HG02798 (cell line): ENCODE data around the gene HSD17B10.
"Not testable (repeated sequence)": the region's sequence is repeated elsewhere in the genome, so short reads cannot be mapped to it uniquely, and the experiment has no call there.

ENCODE experiments used
- ATAC-seq: cut with Tn5 transposase; IDR thresholded peaks from one replicate; pipeline ENCODE4 v1.9.1; 2021; ENCODE audit warnings: mild to moderate bottlenecking; ENCODE audit not compliant: unreplicated experiment, poor library complexity

Gene HSD17B10

DNA sequence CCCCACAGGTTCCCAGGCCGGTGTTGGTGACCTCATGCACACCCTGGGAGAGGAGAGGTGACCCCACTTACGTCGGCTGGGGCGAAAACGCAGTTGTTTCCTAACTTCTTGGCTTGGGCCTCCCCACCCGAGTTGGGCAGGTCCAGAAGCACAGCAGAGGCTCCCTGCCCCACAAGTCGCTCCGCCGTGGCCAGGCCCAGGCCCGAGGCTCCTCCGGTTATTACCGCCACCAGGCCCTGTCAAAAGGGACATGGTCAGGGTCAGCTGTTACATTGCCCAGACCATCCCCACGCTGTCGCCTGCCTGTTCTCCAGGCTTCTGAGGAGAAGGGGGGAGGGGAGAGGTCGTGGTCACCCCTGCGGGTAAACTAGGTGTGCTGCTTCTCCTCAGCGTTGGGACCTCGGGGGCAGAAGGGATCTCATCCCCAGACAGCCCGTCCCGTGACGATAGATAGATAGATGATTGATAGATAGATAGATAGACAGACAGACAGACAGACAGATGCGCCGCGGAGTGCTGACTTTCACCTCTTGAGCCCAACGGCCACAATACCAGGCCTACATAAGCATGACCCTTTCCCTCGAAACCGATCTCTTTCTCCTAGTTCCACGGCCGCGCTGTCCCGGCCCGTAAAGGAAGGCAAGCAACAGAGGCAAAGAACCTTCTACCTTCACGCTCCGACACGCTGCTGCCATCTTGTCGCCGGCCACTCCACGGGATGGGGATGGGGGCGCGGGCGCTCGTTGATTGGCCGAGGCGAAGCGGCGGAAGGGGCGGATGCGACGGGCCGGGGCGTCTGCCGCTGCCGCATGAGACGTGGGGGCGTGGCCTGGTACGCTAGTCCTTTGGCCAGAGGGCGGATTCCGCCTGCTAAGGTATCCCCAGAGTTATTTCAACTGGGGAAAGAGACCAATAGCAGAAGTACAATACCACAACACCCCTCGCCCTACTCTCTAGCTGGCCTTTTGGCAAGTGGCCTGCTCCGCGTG, at the start of gene HSD17B10:
HSD17B10 (minus strand) TSS at position 720 of the 989 bp plus-strand sequence; CDS start at position 695, 25 bp downstream.
- peak; percentile 98 for ATAC-seq

DNA sequence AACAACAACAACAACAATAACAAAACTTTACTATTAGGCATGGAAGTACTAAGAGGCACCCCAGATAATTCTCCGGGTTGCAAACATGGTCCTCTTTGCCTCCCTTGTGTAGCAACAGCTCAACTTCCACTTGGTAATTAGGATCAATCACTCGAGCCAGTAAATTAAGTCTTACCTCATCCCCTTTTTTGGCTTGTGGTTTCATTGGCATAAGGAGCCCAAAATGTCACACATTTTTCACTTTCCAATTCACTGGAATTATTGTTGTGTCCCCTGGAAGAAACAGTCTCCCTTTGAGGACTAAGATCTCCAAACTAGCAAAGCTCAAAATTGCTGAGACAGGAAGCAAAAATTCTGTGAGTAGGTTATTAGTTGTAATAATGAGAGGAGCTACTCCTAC, 49.2 kb upstream of the HSD17B10 start:
- no peak for ATAC-seq

DNA sequence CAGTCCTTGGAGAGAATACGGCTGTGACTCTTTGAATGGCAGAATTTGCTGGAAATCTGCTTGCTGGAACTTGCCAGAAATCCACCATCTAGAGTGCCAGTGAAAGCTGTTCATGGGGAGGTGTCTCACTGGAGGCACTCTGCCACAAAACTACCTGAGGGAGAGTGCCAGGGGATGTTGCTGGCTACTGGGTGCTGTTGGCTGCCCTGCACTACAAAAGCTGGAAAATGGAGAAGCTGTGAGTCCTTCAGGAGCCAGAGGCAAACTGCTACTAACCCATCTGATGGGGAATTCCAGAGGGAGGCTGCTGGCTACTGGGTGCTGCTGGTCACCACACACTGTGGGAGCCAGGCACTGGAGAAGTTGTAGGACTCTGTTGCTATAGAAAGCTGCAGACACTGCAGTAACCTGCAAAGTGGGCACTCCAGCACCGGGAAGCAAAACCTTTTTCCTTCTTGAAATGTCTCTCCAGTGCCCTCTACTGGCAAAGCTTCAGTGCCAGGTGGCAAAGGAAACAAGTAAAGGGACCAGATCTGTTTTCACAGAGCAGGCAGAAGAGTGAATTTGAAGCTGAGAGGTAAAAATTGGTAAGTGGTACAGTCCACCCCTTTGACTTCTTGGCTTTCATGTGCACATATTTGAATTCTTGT, 47.8 kb upstream of the HSD17B10 start:
- ATAC-seq: no peak

DNA sequence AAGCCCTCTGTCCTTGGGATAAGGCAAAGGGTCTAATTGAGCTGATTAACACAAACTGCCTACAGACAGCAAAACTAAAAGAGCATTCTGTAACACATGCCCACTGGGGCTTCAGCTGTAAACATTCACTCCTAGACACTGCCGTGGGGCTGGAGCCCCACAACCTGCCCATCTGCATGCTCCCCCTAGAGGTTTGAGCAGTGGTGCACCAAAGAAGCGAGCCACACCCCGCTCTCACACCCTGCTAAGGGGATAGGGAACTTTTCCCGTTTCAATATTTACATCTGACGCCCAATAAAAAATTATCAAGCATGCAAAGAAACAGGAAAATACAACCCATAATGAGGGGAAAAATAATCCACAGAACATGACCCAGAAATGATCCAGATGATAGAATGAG, 46.9 kb upstream of the HSD17B10 start:
- no peak for ATAC-seq

DNA sequence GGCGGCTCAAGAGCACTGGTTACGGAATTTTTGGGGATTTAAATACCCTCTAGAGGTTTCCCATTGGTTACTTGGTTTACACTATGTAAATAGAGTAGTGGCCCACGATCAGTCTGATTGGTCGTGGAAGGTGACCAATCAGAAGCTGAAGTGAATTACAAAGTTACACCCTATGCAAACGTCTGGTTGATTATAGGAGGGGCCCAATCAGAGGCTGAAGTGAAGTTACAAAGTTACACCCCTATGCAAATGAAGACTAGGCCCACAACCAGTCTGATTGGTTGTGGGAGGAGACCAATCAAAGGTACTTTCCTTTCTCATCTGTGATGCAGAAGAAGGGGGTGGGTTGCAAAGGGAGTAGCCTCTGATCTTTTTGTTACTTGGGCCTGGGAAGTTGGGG, 45.1 kb upstream of the HSD17B10 start:
- ATAC-seq: no peak

DNA sequence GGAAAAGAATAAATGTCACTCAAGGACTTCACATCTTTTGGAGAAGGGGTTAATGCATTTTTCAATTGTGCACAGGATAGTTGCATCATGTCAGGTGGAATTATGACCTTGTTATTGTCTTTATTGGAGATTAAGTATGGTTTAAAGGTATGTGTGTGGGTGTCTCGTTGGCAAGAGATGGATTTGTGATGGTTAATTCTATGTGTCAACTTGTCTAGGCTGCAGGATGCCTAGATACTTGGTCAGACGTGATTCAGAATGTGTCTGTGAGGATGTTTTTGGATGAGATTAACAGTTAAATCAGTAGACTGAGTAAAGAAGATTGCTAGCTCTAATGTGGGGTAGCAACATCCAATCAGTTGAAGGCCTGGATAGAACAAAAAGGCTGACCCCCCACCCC, 42.2 kb upstream of the HSD17B10 start:
- no peak for ATAC-seq

DNA sequence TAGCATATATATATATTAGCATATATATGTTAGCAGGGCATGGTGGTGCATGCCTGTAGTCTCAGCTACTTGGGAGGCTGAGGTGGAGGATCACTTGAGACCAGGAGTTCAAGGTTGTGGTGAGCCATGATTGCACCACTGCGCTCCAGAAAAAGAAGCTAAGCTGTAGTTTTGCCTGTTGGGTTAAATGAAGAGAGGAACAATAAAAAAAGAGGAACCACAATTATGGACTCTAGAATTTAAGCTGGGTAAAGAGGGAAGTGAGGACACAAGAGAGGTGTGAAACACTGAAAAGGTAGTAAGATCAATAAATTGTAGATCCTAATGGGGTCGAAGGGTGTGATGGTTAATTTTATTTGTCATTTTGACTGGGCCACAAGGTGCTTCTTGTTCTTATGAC, 40.5 kb upstream of the HSD17B10 start:
- no peak for ATAC-seq

DNA sequence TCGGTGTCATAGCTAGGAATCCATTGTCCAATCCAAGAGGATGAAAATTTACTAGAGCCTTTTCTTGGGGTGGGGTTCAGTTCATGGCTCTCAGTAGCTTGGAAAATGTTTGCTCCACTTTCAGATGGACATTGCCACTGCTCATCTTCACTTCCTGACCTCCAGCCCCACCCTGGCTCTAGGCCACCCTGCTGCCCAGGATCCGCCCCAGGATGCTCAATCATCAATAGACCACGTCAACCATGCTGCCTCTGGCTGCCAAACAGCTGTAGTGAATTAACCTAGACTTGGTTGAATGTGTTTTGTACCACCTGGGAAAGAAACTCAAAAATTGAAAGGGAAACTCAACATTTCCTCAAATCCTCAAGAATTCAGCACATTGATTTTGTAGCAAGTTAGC, 37.2 kb upstream of the HSD17B10 start:
- no peak for ATAC-seq

DNA sequence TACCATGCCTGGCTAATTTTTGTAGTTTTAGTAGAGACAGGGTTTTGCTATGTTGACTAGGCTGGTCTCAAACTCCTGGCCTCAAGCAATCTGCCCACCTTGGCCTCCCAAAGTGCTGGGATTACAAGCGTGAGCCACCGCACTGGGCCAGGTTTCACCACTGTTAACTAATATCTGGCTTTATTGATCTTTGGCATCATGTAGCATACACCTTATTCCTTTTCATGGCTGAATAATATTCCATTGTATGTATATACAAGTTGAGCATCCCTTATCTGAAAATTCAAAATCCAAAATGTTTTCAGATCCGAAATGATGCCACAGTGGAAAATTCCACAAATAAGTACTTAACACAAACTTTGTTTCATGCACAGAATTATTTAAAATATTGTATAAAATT, 34.5 kb upstream of the HSD17B10 start:
- not testable (repeated sequence) for ATAC-seq

DNA sequence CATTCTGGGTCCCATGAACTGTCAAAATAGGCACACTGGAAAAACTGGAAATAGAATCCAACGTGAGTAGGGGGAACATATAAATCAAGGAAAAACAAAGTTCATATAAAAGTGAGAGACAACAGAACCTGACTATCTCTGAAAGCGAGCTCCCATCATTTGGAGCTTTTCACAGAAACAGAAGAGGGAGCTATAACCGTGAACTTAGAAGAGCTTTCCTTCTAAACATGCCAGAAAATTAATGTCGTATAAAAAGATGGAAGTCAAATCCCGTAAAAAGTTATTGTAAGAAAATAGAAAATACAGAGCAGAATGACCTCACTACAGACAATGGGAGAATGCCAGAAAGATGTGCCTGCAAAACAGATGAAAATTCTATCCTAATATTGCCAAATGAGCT, 23.9 kb upstream of the HSD17B10 start:
- ATAC-seq: no peak

DNA sequence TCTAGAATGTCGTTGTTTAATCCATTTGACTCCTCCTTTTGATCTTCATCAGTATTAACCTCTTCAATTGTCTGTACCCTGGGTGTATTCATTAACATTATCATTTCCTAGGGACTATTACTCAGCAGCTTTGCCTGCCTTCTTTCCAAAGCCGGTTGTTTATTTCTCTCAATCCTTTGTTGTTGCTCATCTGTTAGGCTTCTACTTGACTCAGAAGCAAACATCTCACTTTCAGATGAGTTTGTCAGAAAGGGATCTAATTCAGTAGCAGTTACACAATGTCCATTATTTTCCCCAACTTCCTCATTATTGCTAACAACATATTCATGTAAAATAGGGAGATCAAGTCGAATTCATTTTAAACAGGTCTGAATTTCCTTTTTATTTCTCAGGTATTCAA, 22.1 kb upstream of the HSD17B10 start:
- no peak for ATAC-seq

DNA sequence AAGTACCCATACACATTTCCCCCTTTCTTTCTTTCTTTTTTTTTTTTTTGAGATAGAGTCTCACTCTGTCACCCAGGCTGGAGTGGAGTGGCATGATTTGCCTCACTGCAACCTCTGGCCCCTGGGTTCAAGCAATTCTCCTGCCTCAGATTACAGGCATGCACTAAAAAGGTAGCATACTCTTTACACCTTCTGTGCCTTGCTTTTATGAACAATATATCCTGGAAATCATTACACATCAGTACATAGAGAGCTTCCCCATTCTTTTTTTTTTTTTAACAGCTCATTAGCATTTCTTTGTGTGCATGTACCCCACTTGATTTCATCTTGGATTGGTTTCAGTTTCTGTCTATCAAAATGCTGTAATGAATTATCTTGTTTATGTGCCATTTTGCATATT, 18.6 kb upstream of the HSD17B10 start:
- no peak for ATAC-seq

DNA sequence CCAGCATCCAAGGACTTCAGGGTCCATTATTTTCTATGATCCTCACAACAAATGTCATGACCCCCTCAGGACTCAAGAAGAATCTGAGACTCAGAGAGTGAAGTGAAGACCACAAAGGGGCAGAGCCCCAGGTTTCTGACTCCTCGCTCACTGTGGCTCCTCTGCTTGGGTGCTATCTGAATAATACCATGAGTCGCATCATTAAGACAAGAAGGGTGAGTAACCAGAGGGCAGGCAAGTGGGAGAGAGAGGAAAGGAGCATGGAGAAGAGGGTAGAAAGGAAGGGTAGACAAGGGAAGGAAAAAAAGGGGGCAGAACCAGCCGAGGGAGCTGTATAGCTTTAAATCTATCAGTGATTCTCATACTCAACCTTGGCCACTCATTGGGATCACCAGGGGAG, 15.5 kb upstream of the HSD17B10 start:
- no peak for ATAC-seq

DNA sequence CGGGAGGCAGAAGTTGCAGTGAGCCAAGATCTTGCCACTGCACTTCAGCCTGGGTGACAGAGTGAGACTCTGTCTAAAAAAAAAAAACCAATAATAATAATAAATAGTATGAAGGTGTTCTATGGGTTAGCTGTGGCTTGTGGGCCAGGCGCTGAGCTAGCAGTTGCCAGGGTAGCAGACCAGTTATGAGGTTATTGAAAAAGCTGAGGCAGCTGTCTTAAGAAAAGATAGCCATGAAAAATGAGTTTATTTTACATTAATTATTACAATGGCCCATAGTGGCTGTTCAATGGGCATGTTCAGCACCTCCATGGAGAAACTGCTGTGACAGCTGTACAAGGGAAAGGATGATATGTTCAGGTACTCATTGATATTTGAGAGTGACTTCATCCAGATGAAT, 13.3 kb upstream of the HSD17B10 start:
- no peak for ATAC-seq

DNA sequence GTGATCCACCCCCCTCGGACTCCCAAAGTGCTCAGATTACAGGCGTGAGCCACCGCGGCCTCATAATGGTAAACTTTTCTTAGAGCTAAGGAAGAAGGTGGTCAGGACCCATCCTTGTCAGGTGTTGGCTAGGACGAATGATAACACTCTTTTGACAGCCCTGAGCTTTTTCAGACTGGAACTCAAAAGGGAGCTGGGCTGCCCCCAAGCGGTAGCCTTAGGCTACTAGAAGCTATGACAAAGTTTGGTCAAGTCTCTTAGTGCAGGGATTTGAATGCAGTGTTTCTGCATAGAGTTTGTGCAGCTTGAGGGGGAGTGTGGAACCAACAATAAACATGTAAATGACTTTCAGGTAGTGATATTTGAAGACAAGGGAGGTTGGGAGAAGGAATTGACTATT, 11.8 kb upstream of the HSD17B10 start:
- no peak for ATAC-seq

DNA sequence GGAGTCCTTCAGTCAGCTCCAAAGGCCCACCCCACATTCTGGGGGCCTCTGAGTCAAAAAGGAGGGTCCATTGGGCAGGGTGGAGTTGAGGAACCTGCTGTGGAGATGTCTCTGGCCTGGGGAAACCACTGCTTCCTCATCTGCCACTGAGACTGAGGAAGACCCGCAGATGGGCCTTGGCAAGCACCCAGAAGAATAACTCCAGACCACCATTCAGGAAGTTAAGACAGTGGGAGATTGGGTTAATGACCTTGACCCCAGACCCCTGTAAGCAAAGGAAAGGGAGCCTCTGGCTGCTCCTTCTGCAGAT, 8.1 kb upstream of the HSD17B10 start:
- ATAC-seq: no peak

DNA sequence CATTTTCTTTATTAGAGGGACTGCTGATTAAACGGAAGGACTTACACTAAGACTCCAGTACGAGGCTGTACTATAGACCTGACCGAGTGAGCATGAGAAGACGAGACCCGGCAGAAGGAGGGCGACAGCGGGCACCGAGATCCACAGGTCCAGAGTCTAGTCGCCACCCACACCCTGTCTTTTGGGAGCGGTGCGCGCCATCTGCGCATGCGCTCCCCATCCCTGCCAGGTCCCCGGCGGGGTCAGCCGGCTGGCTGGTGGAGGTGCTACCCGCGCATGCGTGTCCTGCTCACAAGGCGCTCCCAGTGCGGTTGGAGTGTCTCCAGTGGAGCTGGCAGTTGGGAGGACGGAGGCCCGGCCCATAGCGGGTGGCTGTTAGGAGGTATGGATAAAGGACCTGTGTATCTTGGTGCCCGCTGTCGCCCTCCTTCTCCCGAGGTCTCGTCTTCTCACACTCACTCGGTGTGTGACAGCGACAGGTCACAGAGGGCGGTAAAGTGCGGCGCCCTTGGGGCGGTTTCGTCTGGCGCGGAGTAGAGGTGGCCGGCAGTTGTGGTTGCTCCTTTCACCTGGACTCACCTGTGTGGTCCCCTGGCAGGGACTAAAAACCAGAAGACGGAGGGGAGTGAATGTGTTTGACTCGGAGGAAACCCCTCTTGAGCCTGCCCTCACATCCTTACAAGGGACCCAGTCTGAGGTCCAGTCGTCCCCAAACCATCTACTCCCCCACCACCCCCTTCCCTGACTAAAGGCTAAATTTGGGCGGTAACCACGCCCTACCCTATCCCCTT, 7.6 kb upstream of the HSD17B10 start:
- ATAC-seq: peak; percentile 82

DNA sequence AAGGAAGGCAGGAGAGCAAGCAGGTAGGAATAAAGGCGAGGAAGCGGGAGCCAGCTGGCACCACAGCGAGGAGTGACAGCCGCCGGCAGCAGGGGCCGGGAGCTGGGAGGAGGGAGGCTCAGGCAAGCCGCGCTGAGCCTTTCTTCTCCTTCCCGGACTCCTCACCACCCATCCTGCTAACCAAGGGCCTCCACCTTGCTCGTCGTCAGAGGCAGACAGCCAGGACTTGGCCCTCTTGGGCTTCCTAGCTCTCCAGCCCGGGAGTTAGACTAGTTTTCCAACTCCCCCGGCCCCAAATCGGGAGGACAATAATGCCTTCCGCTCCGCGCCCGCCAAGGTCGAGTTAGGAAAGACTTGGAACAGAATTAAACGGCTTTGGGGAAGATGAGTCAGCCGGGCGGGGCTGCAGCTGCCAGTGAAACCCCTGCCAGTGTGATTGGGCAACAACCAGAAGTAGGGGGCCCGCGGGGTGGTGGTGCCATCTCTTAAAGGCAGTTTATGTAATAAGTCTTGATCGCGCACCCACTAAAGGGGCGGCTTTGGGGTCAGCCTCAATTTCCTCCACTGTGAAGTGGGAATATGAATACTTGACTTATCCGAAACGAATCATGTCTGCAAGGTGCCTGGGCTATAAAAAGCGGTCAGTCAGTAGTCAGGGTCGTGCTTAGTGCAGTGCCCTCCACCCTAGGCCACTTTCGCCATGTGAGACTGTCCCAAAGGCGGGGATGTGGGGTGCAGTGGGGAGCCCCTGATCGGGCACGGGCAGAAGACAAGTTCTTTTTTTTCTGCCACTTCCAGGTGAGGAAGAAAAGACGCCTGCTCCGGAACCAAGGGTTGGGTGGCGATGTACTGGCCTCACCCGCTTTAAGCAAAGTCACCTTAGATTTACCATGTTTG, 6.7 kb upstream of the HSD17B10 start:
- ATAC-seq: no peak

DNA sequence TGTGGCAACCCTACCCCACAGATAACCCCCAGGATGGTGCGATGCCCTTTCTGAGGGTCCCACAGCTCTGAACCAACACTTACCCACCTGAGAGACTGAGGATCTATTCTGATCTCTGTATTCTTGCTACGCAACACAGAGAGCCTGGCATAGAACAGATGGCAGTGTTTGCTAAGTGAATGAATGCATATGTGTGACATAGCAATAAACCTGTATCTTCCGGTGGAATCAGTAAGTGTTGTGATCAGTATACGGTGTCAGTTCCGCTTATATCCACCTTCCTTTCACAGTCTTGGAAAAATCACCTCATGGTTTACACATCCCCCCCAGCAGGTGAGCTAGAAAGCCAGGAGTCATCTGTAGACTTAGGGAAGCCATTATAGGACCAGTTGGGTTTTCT, 5.9 kb upstream of the HSD17B10 start:
- no peak for ATAC-seq

DNA sequence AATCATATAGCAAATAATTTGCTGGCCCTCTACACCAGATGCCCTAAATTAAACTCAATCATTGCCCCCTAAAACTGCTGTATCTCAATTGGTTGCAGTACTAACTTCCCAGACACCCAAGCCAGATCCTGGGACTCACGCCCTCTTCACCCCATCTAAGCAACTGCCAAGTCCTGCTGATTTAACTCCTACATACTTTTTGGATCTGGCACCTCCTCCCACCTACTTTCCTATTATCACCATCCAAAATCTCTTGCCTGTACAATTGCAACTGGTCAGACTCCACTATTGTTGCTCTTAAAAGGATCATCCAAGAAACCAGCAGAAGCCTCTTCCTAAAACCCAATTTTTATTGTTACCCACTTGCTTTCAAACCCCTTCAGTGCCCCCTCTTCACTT, 4.7 kb upstream of the HSD17B10 start:
- ATAC-seq: no peak
